Fibroblast of skin of right quadriceps (primary cell): ENCODE results near the gene PPP2R5B.
A peak's percentile ranks its signal among the peaks of the same experiment; 100 is the strongest.
"Not testable (repeated sequence)": the region's sequence is repeated elsewhere in the genome, so short reads cannot be mapped to it uniquely, and the experiment has no call there.

ENCODE experiments used
- DNase-seq: peaks from one replicate; pipeline ENCODE4 v3.0.0-alpha.2; 2013

The PPP2R5B gene

GRCh38 chr11:64933213-64933934 lies 8.9 kb downstream of the PPP2R5B start:
- no peak for DNase-seq

GRCh38 chr11:64933935-64934681 lies 9.6 kb downstream of the PPP2R5B start:
- DNase-seq, result no peak

GRCh38 chr11:64934682-64935358 lies 10.3 kb downstream of the PPP2R5B start:
- DNase-seq, result no peak

- DNase-seq, result peak; percentile 48
These were observed 11.0 kb downstream of the PPP2R5B start, which contains the start of gene GPHA2 for GRCh38 chr11:64935359-64936081. Gene GPHA2 (minus strand): TSS chr11:64935893. CDS start chr11:64935460, 433 bp downstream.

- no peak for DNase-seq
These were observed 12.1 kb downstream of the PPP2R5B start for GRCh38 chr11:64936539-64936938.

- no peak for DNase-seq
These were observed 22.8 kb downstream of the PPP2R5B start for GRCh38 chr11:64947208-64947814.

- DNase-seq, result no peak
These were observed 27.0 kb downstream of the PPP2R5B start for GRCh38 chr11:64951529-64951928.

- DNase-seq, result no peak
These were observed 29.7 kb downstream of the PPP2R5B start for GRCh38 chr11:64954201-64954600.

GRCh38 chr11:64959498-64959897 lies 35.0 kb downstream of the PPP2R5B start:
- no peak for DNase-seq

- DNase-seq, result no peak
These were observed 36.2 kb downstream of the PPP2R5B start for GRCh38 chr11:64960719-64961118.

GRCh38 chr11:64963072-64963631 lies 38.7 kb downstream of the PPP2R5B start:
- no peak for DNase-seq

- DNase-seq, result no peak
These were observed 42.9 kb downstream of the PPP2R5B start for GRCh38 chr11:64967375-64967774.

- peak; percentile 80 for DNase-seq
These were observed 44.7 kb downstream of the PPP2R5B start for GRCh38 chr11:64969209-64969608.

- DNase-seq, result no peak
These were observed 46.3 kb downstream of the PPP2R5B start for GRCh38 chr11:64970731-64971151.

- DNase-seq, result peak; percentile 79
These were observed 47.1 kb downstream of the PPP2R5B start, which contains the start of gene MAJIN for GRCh38 chr11:64971421-64972233. Gene MAJIN (minus strand): TSS chr11:64972108. CDS start chr11:64959405, 12,703 bp downstream.

GRCh38 chr11:64974124-64974523 lies 49.6 kb downstream of the PPP2R5B start:
- no peak for DNase-seq

GRCh38 chr11:64976651-64977050 lies 52.2 kb downstream of the PPP2R5B start:
- DNase-seq, result no peak

- DNase-seq, result not testable (repeated sequence)
These were observed 58.9 kb downstream of the PPP2R5B start for GRCh38 chr11:64983339-64983738.
